ENCODE results near the gene PA2G4.
A peak's percentile ranks its signal among the peaks of the same experiment; 100 is the strongest.

The PA2G4 gene

DNA sequence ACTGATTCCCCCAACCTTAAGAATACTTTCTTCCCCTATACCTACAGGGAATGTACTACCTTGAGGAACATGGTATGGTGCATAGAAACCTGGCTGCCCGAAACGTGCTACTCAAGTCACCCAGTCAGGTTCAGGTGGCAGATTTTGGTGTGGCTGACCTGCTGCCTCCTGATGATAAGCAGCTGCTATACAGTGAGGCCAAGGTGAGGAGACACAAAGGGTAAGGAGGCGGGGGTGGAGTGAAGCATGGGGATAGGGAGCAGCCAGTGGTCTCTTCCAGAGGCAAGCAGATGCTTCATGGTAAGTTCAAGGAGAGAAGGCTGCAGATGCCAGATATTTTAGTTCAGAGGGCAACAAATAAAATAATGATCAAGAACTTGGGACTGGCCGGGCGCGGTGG, 6.6 kb upstream of the PA2G4 start:
- Histone ChIP-seq H3K36me3 (ENCODE audit: control insufficient read depth, insufficient read depth, low read length) (no peaks in the 10 kb centered on the region), H3K9me3 (ENCODE audit: control insufficient read depth, low read length) (no peaks in the 10 kb centered on the region), H3K4me3 (ENCODE audit: insufficient read depth, low read depth, low read length, poor library complexity, severe bottlenecking) (no peak overlapping the region), H3K27me3 (replicated peaks; ENCODE audit: control insufficient read depth, insufficient read depth, low read length, poor library complexity, severe bottlenecking) (no peaks in the 10 kb centered on the region), H3K4me1 (ENCODE audit: control insufficient read depth, insufficient read depth, low read length, poor library complexity, severe bottlenecking) (peaks cover 10% of the 10 kb centered on the region), H3K27ac (ENCODE audit: insufficient read depth, low read length, poor library complexity, severe bottlenecking) (no peak overlapping the region)
- no peak for DNase-seq

DNA sequence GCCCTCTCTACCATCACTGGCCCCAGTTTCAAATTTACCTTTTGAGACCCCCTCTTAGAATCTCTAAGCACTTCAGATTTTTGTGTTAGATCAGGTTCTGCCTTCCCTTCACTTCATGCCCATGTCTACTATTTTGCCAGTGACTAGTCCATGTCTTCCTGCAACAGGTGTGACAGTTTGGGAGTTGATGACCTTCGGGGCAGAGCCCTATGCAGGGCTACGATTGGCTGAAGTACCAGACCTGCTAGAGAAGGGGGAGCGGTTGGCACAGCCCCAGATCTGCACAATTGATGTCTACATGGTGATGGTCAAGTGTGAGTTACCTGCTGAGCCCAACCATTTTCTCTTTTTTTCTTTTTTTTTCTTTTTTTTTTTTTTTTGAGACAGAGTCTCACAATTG, 5.8 kb upstream of the PA2G4 start:
- no peak overlapping the region for H3K27ac ChIP-seq (ENCODE audit: insufficient read depth, low read length, poor library complexity, severe bottlenecking)
- H3K4me1 ChIP-seq (ENCODE audit: control insufficient read depth, insufficient read depth, low read length, poor library complexity, severe bottlenecking): peaks cover 18% of the 10 kb centered on the region
- H3K4me3 ChIP-seq (ENCODE audit: insufficient read depth, low read depth, low read length, poor library complexity, severe bottlenecking): no peak overlapping the region
- no peaks in the 10 kb centered on the region for H3K9me3 ChIP-seq (ENCODE audit: control insufficient read depth, low read length)
- no peaks in the 10 kb centered on the region for H3K36me3 ChIP-seq (ENCODE audit: control insufficient read depth, insufficient read depth, low read length)
- DNase-seq: no peak
- H3K27me3 ChIP-seq (replicated peaks; ENCODE audit: control insufficient read depth, insufficient read depth, low read length, poor library complexity, severe bottlenecking): no peaks in the 10 kb centered on the region

DNA sequence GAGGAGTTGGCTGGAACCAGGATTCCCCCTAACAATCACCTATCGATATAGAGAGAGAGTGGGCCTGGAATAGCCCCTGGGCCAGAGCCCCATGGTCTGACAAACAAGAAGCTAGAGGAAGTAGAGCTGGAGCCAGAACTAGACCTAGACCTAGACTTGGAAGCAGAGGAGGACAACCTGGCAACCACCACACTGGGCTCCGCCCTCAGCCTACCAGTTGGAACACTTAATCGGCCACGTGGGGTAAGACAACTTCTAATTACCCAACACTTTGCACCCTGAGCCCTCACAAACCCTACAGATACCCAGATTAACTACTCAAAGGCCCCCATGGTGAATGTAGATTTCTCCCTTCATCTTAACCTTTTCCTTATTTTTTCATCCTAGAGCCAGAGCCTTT, 4.6 kb upstream of the PA2G4 start:
- DNase-seq: no peak
- Histone ChIP-seq H3K27ac (ENCODE audit: insufficient read depth, low read length, poor library complexity, severe bottlenecking) (no peak overlapping the region), H3K4me3 (ENCODE audit: insufficient read depth, low read depth, low read length, poor library complexity, severe bottlenecking) (no peak overlapping the region), H3K27me3 (replicated peaks; ENCODE audit: control insufficient read depth, insufficient read depth, low read length, poor library complexity, severe bottlenecking) (no peaks in the 10 kb centered on the region), H3K9me3 (ENCODE audit: control insufficient read depth, low read length) (no peaks in the 10 kb centered on the region), H3K36me3 (ENCODE audit: control insufficient read depth, insufficient read depth, low read length) (no peaks in the 10 kb centered on the region), H3K4me1 (ENCODE audit: control insufficient read depth, insufficient read depth, low read length, poor library complexity, severe bottlenecking) (peaks cover 23% of the 10 kb centered on the region)

GRCh38 chr12:56101045-56101444, 3.3 kb upstream of the PA2G4 start:
- Histone ChIP-seq H3K27ac (ENCODE audit: insufficient read depth, low read length, poor library complexity, severe bottlenecking) (peak overlapping the region; percentile 31), H3K4me3 (ENCODE audit: insufficient read depth, low read depth, low read length, poor library complexity, severe bottlenecking) (no peak overlapping the region), H3K9me3 (ENCODE audit: control insufficient read depth, low read length) (no peaks in the 10 kb centered on the region), H3K4me1 (ENCODE audit: control insufficient read depth, insufficient read depth, low read length, poor library complexity, severe bottlenecking) (peaks cover 35% of the 10 kb centered on the region), H3K36me3 (ENCODE audit: control insufficient read depth, insufficient read depth, low read length) (no peaks in the 10 kb centered on the region), H3K27me3 (replicated peaks; ENCODE audit: control insufficient read depth, insufficient read depth, low read length, poor library complexity, severe bottlenecking) (no peaks in the 10 kb centered on the region)
- no peak for DNase-seq

DNA sequence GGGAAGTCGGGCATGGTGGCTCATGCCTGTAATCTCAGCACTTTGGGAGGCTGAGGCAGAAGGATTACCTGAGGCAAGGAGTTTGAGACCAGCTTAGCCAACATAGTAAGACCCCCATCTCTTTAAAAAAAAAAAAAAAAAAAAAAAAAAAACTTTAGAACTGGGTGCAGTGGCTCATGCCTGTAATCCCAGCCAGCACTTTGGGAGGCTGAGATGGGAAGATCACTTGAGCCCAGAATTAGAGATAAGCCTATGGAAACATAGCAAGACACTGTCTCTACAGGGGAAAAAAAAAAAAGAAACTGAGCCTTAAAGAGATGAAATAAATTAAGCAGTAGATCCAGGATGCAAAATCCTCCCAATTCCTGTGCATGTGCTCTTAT, 1.7 kb upstream of the PA2G4 start:
- no peaks in the 10 kb centered on the region for H3K9me3 ChIP-seq (ENCODE audit: control insufficient read depth, low read length)
- H3K4me1 ChIP-seq (ENCODE audit: control insufficient read depth, insufficient read depth, low read length, poor library complexity, severe bottlenecking): peaks cover 36% of the 10 kb centered on the region
- H3K27ac ChIP-seq (ENCODE audit: insufficient read depth, low read length, poor library complexity, severe bottlenecking): peak overlapping the region; percentile 87
- no peaks in the 10 kb centered on the region for H3K27me3 ChIP-seq (replicated peaks; ENCODE audit: control insufficient read depth, insufficient read depth, low read length, poor library complexity, severe bottlenecking)
- DNase-seq: no peak
- peaks cover 11% of the 10 kb centered on the region for H3K36me3 ChIP-seq (ENCODE audit: control insufficient read depth, insufficient read depth, low read length)
- peak overlapping the region; percentile 20 for H3K4me3 ChIP-seq (ENCODE audit: insufficient read depth, low read depth, low read length, poor library complexity, severe bottlenecking)

DNA sequence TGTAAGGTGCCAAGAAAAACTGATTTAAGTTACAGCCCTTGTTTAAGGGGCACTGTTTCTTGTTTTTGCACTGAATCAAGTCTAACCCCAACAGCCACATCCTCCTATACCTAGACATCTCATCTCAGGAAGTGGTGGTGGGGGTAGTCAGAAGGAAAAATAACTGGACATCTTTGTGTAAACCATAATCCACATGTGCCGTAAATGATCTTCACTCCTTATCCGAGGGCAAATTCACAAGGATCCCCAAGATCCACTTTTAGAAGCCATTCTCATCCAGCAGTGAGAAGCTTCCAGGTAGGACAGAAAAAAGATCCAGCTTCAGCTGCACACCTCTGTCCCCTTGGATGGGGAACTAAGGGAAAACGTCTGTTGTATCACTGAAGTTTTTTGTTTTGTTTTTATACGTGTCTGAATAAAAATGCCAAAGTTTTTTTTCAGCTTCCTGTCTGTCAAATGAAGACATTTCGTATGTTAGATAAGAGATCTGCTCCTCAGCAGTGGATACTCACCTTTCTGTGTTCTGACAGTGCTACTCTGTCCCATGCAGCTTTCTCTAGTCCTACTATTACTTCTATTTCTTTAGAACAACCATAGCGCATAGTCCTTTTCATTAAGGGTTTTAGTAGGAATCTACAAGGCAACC, 1.2 kb upstream of the PA2G4 start:
- Histone ChIP-seq H3K36me3 (ENCODE audit: control insufficient read depth, insufficient read depth, low read length) (peaks cover 16% of the 10 kb centered on the region), H3K27ac (ENCODE audit: insufficient read depth, low read length, poor library complexity, severe bottlenecking) (peak overlapping the region; percentile 87), H3K4me3 (ENCODE audit: insufficient read depth, low read depth, low read length, poor library complexity, severe bottlenecking) (peak overlapping the region; percentile 75), H3K4me1 (ENCODE audit: control insufficient read depth, insufficient read depth, low read length, poor library complexity, severe bottlenecking) (peaks cover 36% of the 10 kb centered on the region), H3K9me3 (ENCODE audit: control insufficient read depth, low read length) (no peaks in the 10 kb centered on the region), H3K27me3 (replicated peaks; ENCODE audit: control insufficient read depth, insufficient read depth, low read length, poor library complexity, severe bottlenecking) (no peaks in the 10 kb centered on the region)
- DNase-seq: no peak

DNA sequence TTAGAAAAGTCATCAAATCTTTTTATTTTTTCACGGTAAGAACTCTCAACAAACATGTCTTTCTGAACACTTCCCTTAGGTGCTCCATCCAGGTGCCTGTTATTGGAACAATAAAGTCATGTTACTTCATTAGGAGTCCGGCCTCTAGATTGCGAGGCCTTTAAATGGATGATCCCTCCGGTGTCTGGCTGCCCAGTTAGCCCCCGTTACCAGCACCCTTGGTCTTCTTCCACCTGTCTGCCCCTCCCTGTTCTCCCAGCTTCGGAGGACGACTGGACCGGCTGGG, 593 bp upstream of the PA2G4 start:
- peak overlapping the region; percentile 75 for H3K4me3 ChIP-seq (ENCODE audit: insufficient read depth, low read depth, low read length, poor library complexity, severe bottlenecking)
- no peak for DNase-seq
- no peaks in the 10 kb centered on the region for H3K9me3 ChIP-seq (ENCODE audit: control insufficient read depth, low read length)
- no peaks in the 10 kb centered on the region for H3K27me3 ChIP-seq (replicated peaks; ENCODE audit: control insufficient read depth, insufficient read depth, low read length, poor library complexity, severe bottlenecking)
- H3K27ac ChIP-seq (ENCODE audit: insufficient read depth, low read length, poor library complexity, severe bottlenecking): peak overlapping the region; percentile 87
- H3K36me3 ChIP-seq (ENCODE audit: control insufficient read depth, insufficient read depth, low read length): peaks cover 20% of the 10 kb centered on the region
- peaks cover 36% of the 10 kb centered on the region for H3K4me1 ChIP-seq (ENCODE audit: control insufficient read depth, insufficient read depth, low read length, poor library complexity, severe bottlenecking)

DNA sequence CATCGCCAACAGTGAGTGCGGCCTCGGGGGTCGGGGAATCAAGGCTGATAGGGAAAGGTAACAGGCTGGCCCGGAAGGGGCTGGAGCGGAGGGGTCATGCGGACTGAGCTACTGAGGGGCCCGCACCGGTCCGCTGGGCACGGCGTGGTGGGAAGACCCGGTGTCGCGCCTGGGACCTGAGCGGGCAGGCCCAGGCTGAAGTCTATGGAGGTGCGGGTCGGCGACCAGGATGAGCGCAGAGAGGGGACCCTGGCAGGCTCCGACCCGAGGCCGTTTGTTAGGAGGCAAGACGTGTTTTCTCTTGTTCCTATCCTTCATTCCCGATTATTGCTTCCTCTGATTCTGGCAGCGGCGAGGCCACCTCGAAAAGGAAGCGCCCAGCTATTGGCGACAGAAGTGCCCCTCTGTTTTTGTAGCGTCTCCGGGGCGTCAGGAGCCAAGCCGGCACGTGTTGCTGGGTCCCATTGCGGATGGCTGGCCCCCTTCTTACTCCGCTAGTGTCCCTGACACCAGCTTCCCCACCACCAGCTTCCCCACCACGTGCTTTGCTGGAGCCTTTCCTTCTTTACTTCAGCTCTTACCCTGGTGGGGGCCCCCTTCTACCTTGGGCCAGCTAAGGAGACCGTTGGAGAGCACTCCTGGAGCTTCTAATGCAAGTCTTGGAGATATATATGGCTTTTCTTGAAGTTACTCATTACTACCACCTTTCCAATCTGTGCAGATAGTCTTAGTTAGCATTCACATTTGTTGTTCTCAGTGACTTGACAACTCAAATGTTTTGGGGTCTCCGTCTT, 653 bp downstream of the PA2G4 start:
- H3K4me1 ChIP-seq (ENCODE audit: control insufficient read depth, insufficient read depth, low read length, poor library complexity, severe bottlenecking): peaks cover 36% of the 10 kb centered on the region
- H3K4me3 ChIP-seq (ENCODE audit: insufficient read depth, low read depth, low read length, poor library complexity, severe bottlenecking): peak overlapping the region; percentile 75
- H3K27me3 ChIP-seq (replicated peaks; ENCODE audit: control insufficient read depth, insufficient read depth, low read length, poor library complexity, severe bottlenecking): no peaks in the 10 kb centered on the region
- no peaks in the 10 kb centered on the region for H3K9me3 ChIP-seq (ENCODE audit: control insufficient read depth, low read length)
- DNase-seq: no peak
- peaks cover 31% of the 10 kb centered on the region for H3K36me3 ChIP-seq (ENCODE audit: control insufficient read depth, insufficient read depth, low read length)
- peak overlapping the region; percentile 87 for H3K27ac ChIP-seq (ENCODE audit: insufficient read depth, low read length, poor library complexity, severe bottlenecking)

- peak overlapping the region; percentile 87 for H3K27ac ChIP-seq (ENCODE audit: insufficient read depth, low read length, poor library complexity, severe bottlenecking)
- H3K27me3 ChIP-seq (replicated peaks; ENCODE audit: control insufficient read depth, insufficient read depth, low read length, poor library complexity, severe bottlenecking): no peaks in the 10 kb centered on the region
- peaks cover 36% of the 10 kb centered on the region for H3K36me3 ChIP-seq (ENCODE audit: control insufficient read depth, insufficient read depth, low read length)
- DNase-seq: no peak
- H3K4me3 ChIP-seq (ENCODE audit: insufficient read depth, low read depth, low read length, poor library complexity, severe bottlenecking): peak overlapping the region; percentile 75
- peaks cover 36% of the 10 kb centered on the region for H3K4me1 ChIP-seq (ENCODE audit: control insufficient read depth, insufficient read depth, low read length, poor library complexity, severe bottlenecking)
- H3K9me3 ChIP-seq (ENCODE audit: control insufficient read depth, low read length): no peaks in the 10 kb centered on the region
Observed at GRCh38 chr12:56105609-56105902, 1.2 kb downstream of the PA2G4 start.

GRCh38 chr12:56107242-56107641, 2.9 kb downstream of the PA2G4 start:
- no peak overlapping the region for H3K27ac ChIP-seq (ENCODE audit: insufficient read depth, low read length, poor library complexity, severe bottlenecking)

More at GRCh38 chr12:56107242-56107641, 2.9 kb downstream of the PA2G4 start:
- DNase-seq: no peak
- no peaks in the 10 kb centered on the region for H3K9me3 ChIP-seq (ENCODE audit: control insufficient read depth, low read length)
- H3K27me3 ChIP-seq (replicated peaks; ENCODE audit: control insufficient read depth, insufficient read depth, low read length, poor library complexity, severe bottlenecking): no peaks in the 10 kb centered on the region
- peaks cover 53% of the 10 kb centered on the region for H3K36me3 ChIP-seq (ENCODE audit: control insufficient read depth, insufficient read depth, low read length)
- no peak overlapping the region for H3K4me3 ChIP-seq (ENCODE audit: insufficient read depth, low read depth, low read length, poor library complexity, severe bottlenecking)
- H3K4me1 ChIP-seq (ENCODE audit: control insufficient read depth, insufficient read depth, low read length, poor library complexity, severe bottlenecking): peaks cover 32% of the 10 kb centered on the region

All from effector memory CD4-positive, alpha-beta T cell (primary cell).